HepG2 (cell line): ENCODE data around the gene ISCA1. TPM values are rescaled to one million over a fixed set of nuclear protein-coding genes. Genes with fewer than 3 reads are reported as not detected.

ENCODE experiments used
- DRAP1 ChIP-seq: IDR thresholded peaks from 2 replicates; pipeline ENCODE4 v1.6.1; 2016; ENCODE audit warnings: missing genetic modification reagents, missing compliant biosample characterization
- FOXO4 ChIP-seq: sonication (generic); formaldehyde crosslinking; conservative IDR thresholded peaks from 2 replicates; pipeline ENCODE4 v1.8.1; 2023; ENCODE audit warnings: missing genetic modification reagents
- HNRNPH1 ChIP-seq: fragments of 200-400 bp; formaldehyde crosslinking; optimal IDR thresholded peaks from 2 replicates; pipeline ENCODE3; 2017; ENCODE audit warnings: mild to moderate bottlenecking, low read depth, low read length
- IKZF1 ChIP-seq: fragments of 450-650 bp; IDR thresholded peaks from 2 replicates; pipeline ENCODE4 v1.7.1; 2016
- MYC ChIP-seq: sonication (generic); formaldehyde crosslinking; IDR thresholded peaks from 2 replicates; pipeline ENCODE4 v1.9.0; 2021; ENCODE audit warnings: missing genetic modification reagents, borderline replicate concordance
- PPARG ChIP-seq: conservative IDR thresholded peaks from 2 replicates; pipeline ENCODE4 v1.6.1; 2016; ENCODE audit warnings: missing biosample characterization, missing genetic modification reagents
- SSRP1 ChIP-seq: IDR thresholded peaks from 2 replicates; pipeline ENCODE4 v1.6.1; 2016; ENCODE audit warnings: control low read depth
- ZFP62 ChIP-seq: sonication (generic); formaldehyde crosslinking; IDR thresholded peaks from 2 replicates; pipeline ENCODE4 v1.4.0; 2020; ENCODE audit warnings: missing genetic modification reagents
- ZKSCAN5 ChIP-seq: sonication (generic); formaldehyde crosslinking; IDR thresholded peaks from 2 replicates; pipeline ENCODE4 v1.5.1; 2020; ENCODE audit warnings: mild to moderate bottlenecking, missing genetic modification reagents
- ZNF256 ChIP-seq: sonication (generic); formaldehyde crosslinking; conservative IDR thresholded peaks from 2 replicates; pipeline ENCODE4 v1.4.0; 2020; ENCODE audit warnings: missing genetic modification reagents
- ZNF318 ChIP-seq: sonication (generic); formaldehyde crosslinking; IDR thresholded peaks from 2 replicates; pipeline ENCODE4 v1.4.0; 2020; ENCODE audit warnings: mild to moderate bottlenecking, missing genetic modification reagents
- ZNF678 ChIP-seq: sonication (generic); formaldehyde crosslinking; IDR thresholded peaks from 2 replicates; pipeline ENCODE4 v1.4.0; 2020; ENCODE audit warnings: mild to moderate bottlenecking, missing genetic modification reagents
- polyA plus RNA-seq, 8 experiments: library from polyadenylated mRNA; depleted of rRNA in 3 of 8; stranded (reverse) in 7 of 8; unstranded in 1 of 8; fragments of >200 nt; fragmentation: Illumina TruSeq in 4 of 8; extraction: Trizol in 4 of 8; gene quantifications; 2 replicates each; pipeline versions ENCODE4 v1.2.1 to v1.2.3, GENCODE V29; 2011 to 2016; ENCODE audit warnings: low read depth in 4 of 8, missing spikeins in 1 of 8, mixed read lengths in 1 of 8; ENCODE audit not compliant: insufficient read depth in 1 of 8
- total RNA-seq, 5 experiments: library from RNA; depleted of rRNA; stranded (reverse); fragments of >200 nt; fragmentation: Illumina TruSeq; extraction: Trizol; gene quantifications; 2 replicates each; pipeline ENCODE4 v1.2.3, GENCODE V29; 2016; ENCODE audit warnings: low read depth in 1 of 5
- TF ChIP-seq, protein P1 (sequence below): sonication (generic); formaldehyde crosslinking; IDR thresholded peaks from 2 replicates; pipeline ENCODE4 v1.5.0; 2020; ENCODE audit warnings: mild to moderate bottlenecking, missing genetic modification reagents
- TF ChIP-seq, protein P2 (sequence below): sonication (generic); formaldehyde crosslinking; IDR thresholded peaks from 2 replicates; pipeline ENCODE4 v1.4.0; 2020; ENCODE audit warnings: missing genetic modification reagents

ISCA1 gene
- total and polyA plus RNA-seq, 2 of the 13 experiments (the other 11 are each of a cell fraction or from before 2014, with no cell fraction given), result 29.2 to 40.9 TPM

DNA sequence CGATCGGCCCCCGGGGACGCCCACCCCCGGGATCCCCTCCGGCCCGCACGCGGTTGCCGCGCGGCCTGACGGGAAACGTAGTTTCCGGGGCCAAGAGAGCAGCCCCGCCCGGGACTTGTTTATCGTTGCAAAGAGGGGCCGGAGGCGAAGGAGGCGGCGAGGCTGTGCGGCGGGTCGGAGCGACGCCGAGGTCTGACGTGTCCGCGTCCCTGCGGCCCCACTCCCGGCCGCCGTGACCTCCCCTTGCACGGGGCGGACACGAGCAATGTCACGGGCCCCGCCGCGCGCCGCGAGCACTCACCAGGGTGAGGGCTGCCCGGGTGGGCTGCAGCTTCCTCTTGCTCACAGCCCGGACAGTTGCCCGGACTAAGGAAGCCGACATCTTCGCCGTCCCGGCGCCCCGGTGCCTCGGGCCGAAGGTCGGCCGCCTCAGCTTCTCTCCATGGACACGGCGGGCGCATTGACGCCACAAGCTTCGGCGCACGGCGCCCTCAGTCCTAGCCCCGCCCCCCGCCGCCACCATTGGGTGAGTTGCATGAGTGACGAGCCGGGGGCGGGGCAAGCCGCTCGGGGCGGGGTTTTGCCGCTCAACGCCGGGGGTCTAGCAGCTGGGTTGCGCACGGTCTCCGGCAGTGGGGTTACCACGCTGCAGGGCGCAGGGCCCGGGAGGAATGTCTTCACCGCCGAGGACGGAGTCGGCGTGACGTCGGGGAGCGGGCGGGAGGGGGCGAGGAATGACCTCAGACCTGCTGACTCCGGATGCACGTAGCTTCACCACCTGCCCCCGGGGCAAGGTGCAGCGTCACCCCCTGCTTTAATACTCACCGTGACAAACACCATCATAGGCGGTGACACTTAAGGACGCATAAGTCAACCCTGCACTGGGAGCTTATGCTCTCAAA, at the start of gene ISCA1 (continued):
- TF ChIP-seq FOXO4 (CRISPR knock-in tag) (no peak), MYC (peak; percentile 97), ZNF678 (CRISPR knock-in tag) (peak; percentile 62), DRAP1 (CRISPR knock-in tag) (peak; percentile 64; the same call in 1 of the 2 replicates), ZNF318 (CRISPR knock-in tag) (peak; percentile 78), ZKSCAN5 (no peak), SSRP1 (CRISPR knock-in tag) (no peak), ZFP62 (CRISPR knock-in tag) (no peak; the same call in 1 of the 2 replicates), IKZF1 (no peak), ZNF256 (CRISPR knock-in tag) (no peak), HNRNPH1 (no peak), PPARG (CRISPR knock-in tag) (no peak)
- TF ChIP-seq, protein P1, sequence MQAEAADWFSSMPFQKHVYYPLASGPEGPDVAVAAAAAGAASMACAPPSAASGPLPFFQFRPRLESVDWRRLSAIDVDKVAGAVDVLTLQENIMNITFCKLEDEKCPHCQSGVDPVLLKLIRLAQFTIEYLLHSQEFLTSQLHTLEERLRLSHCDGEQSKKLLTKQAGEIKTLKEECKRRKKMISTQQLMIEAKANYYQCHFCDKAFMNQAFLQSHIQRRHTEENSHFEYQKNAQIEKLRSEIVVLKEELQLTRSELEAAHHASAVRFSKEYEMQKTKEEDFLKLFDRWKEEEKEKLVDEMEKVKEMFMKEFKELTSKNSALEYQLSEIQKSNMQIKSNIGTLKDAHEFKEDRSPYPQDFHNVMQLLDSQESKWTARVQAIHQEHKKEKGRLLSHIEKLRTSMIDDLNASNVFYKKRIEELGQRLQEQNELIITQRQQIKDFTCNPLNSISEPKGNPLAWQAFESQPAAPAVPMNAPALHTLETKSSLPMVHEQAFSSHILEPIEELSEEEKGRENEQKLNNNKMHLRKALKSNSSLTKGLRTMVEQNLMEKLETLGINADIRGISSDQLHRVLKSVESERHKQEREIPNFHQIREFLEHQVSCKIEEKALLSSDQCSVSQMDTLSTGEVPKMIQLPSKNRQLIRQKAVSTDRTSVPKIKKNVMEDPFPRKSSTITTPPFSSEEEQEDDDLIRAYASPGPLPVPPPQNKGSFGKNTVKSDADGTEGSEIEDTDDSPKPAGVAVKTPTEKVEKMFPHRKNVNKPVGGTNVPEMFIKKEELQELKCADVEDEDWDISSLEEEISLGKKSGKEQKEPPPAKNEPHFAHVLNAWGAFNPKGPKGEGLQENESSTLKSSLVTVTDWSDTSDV (CRISPR knock-in tag), result 0 out of 2 replicates have a peak, but pooled peaks have one; percentile 88
- TF ChIP-seq, protein P2, sequence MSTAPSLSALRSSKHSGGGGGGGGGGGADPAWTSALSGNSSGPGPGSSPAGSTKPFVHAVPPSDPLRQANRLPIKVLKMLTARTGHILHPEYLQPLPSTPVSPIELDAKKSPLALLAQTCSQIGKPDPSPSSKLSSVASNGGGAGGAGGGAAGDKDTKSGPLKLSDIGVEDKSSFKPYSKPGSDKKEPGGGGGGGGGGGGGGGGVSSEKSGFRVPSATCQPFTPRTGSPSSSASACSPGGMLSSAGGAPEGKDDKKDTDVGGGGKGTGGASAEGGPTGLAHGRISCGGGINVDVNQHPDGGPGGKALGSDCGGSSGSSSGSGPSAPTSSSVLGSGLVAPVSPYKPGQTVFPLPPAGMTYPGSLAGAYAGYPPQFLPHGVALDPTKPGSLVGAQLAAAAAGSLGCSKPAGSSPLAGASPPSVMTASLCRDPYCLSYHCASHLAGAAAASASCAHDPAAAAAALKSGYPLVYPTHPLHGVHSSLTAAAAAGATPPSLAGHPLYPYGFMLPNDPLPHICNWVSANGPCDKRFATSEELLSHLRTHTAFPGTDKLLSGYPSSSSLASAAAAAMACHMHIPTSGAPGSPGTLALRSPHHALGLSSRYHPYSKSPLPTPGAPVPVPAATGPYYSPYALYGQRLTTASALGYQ, result peak; percentile 55; the same call in 1 of the 2 replicates
